DMS79 (cell line): Measurements from ENCODE around the gene ADAT3.
A peak's percentile ranks its signal among the peaks of the same experiment; 100 is the strongest.
"Not testable (repeated sequence)": the region's sequence is repeated elsewhere in the genome, so short reads cannot be mapped to it uniquely, and the experiment has no call there.

Experiments
- DNase-seq: peaks from one replicate; lab custom pipeline; 2025; lab: John Stamatoyannopoulos, UW

Gene ADAT3

DNA sequence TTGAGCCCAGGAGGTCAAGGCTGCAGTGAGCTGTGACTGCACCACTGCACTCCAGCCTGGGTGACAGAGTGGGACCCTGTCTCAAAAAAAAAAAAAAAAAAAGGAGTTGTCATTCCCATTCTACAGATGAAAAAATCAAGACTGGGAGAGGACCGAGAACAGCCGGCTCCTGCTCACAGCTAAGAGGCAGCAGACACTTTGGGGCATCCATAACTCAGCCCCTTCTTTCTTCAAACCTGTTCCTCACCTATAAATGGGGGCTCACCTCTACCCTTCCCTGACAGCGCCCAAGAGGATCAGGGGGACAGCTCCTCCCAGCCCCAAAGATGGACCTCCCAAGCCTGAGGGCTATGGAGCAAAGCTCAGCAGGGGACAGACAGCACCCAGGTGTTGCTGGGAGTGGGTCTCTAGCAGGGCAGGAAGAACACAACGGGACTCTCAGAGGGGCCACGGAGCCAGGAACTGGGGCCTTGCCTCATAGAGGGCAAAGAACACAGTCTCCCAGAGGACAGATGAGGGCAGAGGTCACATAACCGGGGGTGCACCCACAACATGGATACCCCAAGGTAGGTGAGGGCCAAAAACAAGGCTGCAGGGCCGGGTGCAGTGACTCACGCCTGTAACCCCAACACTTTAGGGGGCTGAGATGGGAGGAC, 38.4 kb upstream of the ADAT3 start:
- no peak for DNase-seq

DNA sequence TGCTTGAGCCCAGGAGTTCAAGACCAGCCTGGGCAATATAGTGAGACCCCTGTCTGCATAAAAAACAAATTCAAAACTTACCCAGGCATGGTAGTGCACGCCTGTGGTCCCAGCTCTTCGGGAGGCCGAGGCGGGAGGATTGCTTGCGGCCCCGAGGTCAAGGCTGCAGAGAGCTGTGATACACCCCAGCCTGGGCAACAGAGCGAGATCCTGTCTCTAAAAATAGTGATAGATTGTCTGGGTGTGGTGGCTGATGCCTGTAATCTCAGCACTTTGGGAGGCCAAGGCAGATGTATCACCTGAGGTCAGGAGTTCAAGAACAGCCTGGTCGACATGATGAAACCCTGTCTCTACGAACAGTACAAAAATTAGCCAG, 37.9 kb upstream of the ADAT3 start:
- no peak for DNase-seq

DNA sequence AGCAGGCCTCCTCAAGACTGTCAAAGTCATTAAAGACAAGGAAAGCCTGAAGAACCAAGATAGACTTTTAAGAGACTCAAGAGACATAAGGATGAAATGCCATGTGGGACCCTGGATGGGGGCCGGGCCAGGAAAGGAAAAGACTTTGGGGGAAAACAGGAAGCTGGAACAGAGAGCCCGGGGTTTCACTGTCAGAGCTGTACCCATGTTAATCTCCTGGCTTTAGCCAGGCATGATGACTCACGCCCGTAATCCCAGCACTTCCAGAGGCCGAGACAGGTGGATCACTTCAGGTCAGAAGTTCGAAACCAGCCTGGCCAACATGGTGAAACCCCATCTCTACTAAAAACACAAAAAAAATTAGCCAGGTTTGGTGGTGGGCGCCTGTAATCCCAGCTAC, 36.2 kb upstream of the ADAT3 start:
- DNase-seq: no peak

DNA sequence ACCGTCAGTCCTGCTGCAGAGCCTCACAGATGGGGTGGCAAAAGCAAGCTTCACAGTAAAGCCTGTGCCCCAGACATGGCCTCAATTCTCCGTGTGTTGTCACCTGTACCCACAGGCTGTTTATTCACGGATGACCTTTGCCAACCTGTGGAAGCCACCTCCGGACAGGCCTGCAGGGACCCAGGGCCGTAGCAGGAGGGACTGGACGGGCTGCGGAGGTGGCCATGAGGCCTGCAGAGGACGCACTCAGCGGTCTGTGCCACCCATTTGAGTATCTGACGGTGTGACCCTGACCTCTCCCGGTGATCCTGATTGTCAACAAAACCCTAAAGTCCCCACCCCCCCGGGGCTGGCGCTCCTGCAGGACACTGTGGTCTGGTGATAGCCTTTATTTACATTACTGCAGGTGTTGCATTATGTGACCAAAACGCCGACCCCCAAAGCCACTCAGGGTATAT, 34.0 kb upstream of the ADAT3 start:
- no peak for DNase-seq

DNA sequence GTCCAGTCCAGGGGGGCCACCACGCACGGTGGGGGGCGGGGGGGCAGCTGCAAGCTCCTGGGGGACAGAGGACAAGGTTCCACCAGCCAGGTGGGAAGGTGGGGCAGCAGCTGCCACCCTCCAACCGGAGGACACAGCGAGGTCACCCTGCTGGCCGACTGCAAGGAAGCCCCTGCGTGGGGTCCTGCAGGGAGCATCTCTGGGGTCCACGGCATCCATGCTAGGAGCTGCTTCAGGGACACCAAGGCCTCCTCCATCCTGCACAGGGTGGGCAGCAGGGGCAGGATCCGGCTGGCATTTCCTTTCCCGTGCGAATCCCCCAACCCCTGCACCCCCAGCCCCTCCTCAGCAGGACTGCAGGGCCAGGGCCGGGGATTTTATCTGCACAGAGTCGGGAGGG, 33.6 kb upstream of the ADAT3 start:
- no peak for DNase-seq

DNA sequence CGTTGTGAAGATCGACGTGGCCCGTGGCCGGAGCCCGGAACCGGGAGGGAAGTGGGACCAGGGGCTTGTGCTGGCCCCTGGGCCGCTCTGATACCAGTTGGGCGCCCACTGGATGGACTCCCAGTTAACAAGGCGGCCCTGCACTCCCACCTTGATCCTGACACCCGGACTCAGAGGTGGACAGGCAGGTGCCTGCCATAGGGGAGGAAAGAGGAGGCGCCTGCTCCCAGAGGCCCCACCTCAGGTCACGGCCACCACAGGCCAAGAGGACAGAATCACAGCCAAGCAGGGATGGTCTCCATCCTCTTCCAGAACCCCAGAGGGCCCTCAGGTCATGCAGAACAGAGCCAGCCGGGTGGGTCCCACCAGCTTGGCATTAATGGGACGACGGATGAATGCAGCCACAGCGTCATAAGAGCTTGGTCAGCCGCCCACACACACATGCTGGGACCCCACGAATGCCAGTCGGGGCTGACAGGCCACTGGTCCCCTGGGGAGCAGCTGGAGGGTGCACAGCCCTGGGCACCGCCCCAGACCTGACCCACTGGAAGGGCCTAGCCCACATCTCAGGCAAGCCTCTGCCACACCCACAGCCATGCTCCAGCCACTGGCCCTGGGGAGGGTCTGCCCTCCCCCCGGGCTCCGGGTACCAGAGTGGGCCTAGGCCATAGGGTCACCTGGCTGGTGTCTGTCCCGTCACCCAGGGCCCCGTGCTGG, 32.2 kb upstream of the ADAT3 start:
- no peak for DNase-seq

DNA sequence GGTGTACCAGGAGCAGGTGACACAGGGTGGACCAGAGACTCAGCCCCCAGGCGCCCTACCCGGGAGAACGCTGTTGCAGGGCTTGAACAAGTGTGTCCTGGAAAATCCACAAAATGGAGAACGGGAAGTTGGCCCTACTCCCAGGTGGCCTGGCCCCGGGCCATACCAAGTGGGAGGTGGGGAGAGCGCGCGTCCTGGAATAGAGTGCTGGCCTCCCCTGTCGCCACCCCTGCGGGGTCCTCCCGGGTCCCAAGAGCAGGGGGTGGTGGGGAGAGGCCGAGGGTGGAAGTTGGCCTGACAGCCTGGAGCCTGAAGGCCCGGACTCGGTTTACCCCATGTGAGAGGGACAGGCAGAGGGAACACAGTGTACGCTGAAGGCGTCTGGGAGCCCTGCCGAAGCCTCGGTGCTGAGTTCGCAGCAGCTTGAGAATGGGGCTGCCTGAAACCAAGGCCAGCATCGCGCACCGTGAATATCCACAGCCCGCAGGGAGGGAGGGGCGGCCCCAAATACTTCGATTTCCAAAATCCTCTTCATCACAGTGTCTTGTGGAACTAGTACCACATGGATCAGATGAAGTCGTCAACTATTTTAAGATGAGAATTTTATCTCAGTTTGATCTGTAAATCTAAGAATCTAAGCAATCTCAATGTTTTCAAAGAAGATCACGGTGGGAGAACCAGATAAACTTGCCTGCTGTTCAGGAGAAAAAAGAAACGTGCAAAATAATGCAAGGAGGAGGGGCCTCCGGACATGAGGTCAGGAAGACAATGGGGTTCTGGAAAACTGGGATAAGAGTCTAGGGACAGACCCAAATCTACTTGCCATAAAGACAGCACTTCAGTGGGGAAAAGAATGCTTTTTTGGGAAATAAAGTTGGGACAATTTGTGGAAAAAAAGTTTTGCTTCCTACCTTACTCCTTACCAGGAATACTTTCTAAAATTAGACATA, 31.4 kb upstream of the ADAT3 start:
- DNase-seq: peak; percentile 32

DNA sequence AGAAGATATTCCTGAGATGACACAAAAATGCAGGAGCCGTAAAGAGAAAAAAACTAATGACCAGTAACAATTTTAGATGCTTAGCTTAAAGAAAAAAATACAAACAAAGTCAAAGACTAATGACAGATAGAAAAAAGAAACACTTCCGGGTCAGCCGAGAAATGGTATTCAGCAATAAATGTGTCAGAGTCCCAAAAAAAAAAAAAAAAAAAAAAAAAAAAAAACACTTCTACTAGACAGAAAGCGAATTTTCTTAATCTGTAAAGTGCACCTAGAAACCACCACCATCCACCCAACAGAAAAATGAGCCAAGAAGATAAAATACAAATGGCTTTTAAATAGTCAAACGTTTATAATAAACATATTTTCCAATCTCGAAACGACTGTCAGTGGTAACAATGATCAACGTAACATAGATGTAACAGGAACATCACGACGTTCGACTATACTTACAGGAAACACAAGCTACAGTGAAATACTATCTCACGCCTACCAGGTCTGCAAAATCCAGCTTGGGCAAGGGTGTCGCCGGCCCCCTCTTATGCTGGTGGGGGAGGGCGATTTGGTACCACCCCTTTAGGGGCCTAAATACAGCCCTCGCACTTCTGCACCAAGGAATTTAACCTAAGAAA, 30.5 kb upstream of the ADAT3 start:
- no peak for DNase-seq

DNA sequence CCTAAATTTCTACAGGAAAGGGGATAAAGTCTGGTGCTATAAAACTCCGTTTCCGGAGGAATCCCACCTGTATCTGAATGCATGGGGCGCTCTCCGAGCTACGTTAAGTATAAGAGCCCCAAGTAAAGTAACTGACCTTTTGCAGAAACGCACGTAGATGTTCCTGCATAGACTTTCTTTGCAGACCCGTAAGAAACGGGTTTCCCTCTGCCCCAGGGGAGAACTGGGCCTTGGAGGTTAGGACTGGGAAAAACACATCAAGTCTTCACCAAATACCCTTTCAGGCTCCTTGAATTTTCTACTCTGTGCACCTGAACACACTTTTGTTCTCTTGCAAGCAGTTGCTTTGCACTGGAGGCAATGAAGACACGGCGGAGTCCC, 29.9 kb upstream of the ADAT3 start:
- DNase-seq: not testable (repeated sequence)

DNA sequence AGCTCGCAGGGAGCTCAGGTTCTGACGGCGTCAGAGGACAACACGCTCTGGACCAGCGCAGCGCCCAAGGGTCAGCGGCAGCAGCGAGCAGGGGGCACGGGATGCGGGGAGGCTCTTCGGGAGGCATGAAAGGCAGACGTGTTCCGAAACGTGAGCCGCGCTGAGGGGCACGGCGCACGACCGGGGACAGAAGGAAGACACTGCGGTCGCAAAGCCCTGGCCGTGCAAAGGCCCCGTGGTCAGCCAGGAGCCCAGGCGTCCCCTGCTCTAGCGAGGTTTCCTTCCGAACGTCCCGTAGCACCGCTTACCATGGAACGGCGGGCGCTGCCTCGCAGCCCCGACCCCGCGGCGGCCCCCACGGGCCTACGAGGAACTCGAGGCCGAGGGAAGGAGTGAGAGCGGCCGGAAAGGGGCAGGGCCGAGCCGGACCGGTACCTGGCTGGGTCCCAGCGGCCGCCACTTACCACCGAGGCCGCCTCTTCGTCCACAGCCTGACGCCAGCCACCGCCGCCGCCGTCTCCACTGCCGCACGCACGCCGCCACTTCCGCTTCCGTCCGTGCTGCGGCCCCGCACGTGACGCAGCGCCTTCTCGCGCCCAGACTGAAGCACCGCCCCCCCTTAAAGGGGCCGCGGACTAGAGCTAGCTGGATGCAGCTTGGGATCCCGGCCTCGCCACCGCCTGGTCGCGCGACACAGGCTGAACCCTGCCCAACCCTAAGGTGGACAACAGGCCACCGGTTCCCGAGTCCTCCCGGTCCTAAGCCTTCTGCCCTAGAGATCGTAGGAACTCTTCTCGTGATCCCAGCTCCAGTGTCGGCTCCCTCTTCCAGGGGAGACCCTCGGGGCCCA, 29.3 kb upstream of the ADAT3 start:
- peak; percentile 71 for DNase-seq

DNA sequence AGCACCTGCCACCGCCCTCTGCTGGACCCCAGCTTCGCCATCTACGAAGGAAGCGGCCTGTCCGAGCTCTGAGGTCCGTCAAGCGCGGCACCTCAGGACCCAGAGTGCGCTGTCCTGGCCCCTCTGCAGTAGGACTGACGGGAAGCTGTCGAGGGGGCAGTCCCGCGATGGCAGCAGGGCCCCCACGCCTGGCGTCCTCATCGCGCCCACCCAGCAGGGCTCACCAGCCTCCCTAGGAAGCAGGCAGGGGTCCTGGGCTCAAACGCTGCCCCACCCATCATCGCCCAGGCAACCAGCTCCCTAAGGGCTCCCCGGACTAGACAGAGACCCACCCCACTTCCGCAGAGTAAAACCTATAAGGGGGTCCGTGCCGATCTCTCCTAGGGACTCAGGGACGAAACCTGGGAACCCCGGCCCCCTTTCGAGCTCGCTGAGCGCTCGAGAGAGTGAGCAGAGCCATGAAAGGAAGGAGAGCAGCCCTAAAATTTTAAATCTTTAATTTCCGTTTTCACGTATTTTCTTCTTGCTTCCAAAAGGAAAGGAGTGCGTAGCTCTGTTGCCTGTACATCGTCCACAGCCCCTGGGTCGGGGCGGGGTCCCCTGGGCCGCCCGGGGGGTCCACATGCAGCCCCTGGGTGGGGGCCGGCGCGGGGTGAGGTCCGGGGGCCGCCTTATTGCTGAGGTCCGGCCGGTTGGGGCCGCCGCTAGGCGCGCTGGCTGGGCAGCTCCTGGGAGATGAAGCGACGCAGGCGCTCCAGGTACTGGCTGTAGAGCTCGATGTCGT, 28.5 kb upstream of the ADAT3 start:
- not testable (repeated sequence) for DNase-seq

DNA sequence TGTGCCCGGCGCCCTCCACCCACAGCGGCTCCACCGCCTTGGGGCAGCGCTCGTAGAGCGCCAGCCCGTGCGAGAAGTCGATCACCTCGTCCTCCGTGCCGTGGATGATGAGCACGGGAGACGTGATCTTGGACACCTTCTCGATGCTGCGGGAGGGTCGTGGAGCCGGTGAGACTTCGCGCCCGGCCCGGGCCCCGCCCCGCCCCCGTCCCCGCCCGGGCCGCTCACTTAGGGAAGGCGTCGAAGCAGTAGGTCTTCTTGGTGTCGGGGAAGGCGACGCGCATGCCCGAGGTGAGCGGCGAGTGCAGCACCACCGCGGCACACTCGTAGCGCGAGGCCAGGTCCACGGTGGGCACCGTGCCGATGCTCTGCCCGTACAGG, 27.9 kb upstream of the ADAT3 start:
- not testable (repeated sequence) for DNase-seq

DNA sequence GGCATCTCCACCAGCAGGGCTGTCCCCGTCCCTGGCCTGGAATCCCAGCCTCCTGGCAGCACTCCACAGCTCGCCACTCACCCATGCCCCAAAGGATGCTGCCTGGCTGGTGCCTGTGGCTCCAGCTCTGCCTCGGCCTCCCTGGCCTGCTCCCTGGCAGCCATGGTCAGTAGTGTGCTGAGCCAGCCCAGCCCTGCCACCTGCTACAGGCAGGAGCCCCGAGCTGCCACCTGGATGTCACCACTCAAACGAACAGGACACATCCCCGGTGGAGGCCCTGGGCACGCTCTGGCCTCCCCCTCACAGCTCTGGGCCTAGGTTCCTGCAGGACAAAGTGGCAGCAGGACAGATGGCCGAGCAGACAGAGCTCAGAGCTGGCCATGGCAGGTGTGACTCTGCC, 26.6 kb upstream of the ADAT3 start:
- DNase-seq: not testable (repeated sequence)

DNA sequence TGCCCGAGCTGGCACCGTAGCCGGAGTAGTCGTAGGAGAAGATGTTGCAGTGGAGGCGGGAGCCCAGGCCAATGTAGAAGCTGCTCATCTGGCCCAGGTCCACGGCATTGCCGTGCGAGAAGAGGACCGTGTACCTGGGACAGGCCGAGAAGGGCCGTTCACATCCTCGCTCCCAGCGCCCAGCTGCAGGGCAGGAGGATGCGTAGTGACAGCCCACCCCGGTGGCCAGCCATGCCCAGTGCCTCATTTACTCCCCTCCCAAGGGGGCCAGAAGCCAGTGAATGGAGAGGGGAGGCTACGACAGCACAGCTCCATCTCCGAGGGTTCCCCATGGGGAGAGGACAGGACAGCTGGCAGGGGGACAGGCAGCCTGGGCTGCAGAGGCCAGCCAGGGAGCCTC, 25.2 kb upstream of the ADAT3 start:
- DNase-seq: not testable (repeated sequence)

DNA sequence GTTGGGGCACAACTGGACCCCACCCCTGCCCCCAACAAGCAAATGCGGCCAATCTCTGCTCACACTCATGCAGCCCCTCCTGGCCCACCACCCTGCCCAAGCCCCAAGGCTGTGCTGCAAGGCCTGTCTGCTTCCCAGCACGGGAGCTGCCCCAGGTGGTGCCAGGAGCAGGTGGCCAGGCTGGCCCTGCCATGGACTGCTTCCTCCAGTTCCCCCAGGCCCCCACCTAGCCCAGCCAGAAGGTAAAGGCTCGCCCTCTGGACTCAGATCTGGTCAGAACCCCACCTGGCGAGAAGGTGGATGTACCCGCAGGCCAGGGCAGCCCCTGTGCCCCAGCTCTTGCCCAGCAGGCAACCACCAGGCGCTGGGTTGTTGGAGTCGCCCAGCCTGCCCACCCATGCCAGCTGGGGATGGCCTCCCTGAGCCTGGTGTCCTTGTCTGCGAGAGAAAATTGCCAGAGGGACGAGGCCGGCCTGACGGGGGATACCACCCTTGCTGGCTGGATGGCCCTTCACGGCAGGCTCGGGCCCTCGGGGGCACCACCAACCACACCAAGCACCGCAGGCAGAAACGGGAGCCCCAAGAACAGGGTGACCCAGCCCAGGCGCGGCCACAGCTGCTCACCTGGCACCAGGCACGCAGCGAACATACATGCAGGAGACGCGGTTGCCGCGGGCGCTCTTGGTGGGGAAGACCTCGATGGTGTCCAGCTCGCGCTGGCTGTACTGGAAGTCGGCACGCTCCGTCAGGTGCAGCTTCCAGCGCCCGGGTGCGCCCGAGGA, 24.4 kb upstream of the ADAT3 start:
- DNase-seq: no peak

DNA sequence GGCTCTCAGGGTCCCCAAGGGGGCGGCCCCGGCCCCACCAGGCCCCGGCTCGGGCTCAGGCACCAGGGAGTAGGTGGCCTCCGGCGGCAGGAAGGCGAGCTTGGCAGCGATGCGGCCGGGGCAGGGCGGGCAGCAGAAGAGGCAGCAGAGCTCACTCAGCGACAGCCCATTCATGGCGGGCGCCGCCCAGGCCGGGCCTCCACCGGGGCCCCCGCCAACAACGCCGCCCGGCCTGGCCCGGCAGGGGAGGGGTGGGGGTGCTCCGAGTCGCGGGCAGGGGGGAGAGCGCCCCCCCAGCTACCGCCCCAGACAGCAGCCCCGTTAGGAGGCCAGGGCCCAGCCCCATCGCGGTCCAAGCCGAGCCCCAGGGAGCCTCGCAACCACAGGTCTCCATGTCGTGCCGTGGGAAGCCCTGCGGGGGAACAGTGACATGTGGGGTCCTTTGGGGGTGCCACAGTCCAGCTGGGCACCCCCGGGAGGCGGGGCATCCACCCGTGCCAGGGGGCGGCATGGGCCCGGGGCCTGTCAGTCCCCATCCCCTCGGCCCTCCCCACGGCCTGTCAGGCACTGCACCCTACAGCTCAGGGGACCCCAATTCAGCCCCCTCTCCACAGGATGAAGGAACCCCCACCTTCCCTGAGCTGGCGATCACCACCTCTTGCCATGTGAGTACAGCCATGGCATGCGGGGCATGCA, 23.7 kb upstream of the ADAT3 start:
- not testable (repeated sequence) for DNase-seq

DNA sequence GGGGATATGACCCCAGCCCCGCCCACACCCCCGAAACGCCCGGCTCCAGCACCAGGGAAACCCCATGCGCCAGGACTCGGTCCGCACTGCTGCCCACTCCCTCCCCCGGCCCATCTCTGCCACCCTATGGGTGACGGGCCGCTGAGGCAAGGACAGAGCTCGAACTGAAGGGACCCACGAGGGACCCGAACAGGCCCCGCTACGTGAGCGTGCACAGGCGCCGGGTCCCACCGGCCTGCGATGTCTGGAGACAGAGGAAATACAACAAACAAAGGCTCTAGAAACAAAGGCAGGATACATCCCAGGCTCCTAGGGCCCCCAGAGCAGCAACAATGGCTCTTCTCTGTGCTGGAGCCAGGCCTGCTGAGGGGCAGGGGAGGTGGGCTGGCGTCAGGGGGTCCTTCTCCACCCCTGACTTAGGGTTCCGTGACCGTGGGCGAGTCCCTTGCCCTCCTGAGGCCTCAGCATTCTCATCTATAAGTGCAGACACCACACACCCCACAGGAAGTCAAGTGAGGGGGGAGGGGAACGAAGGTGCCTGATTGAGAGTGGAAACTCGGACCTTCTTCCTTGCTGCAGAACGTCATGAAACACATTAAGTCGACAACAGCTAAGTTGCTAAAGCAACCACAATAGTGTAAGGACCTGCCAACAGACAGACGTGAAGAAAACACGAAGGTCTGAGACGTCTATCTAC, 23.0 kb upstream of the ADAT3 start:
- no peak for DNase-seq
